CD4-positive, alpha-beta T cell (primary cell): ENCODE results near the gene C1R. TPM values are rescaled to one million over a fixed set of nuclear protein-coding genes. Genes with fewer than 3 reads are reported as not detected.
"Not testable (repeated sequence)": the region's sequence is repeated elsewhere in the genome, so short reads cannot be mapped to it uniquely, and the experiment has no call there.

Experiments
- ATAC-seq: fragments of 200-7000 bp; cut with Tn5 transposase; one replicate; pipeline ENCODE4 v1.10.0; 2022; ENCODE audit warnings: mild to moderate bottlenecking; ENCODE audit not compliant: poor library complexity
- CTCF ChIA-PET: fragments of 350-600 bp; sonication (Branson Sonifier 250); formaldehyde crosslinking; loops from one replicate; lab custom pipeline; 2021; ENCODE audit warnings: antibody characterized with exemption, inconsistent platforms; lab: Charles Lee
- POLR2A ChIA-PET: fragments of 350-600 bp; sonication (Branson Sonifier 250); formaldehyde crosslinking; loops from one replicate; lab custom pipeline; 2021; ENCODE audit warnings: antibody characterized with exemption, inconsistent platforms; lab: Charles Lee
- DNase-seq, 14 experiments: peaks; one replicate each; pipeline ENCODE4 v3.0.0-alpha.2; 2013 to 2020; ENCODE audit warnings: mixed read lengths in 2 of 14
- H3K27ac ChIP-seq, 2 donors: one replicate each; pipeline versions ENCODE4 v1.5.1 to v1.7.0; 2013; ENCODE audit warnings: low read length in 2 of 2, low read depth in 1 of 2, mild to moderate bottlenecking in 1 of 2
- H3K27me3 ChIP-seq, 2 experiments: 1 replicate in 1 of 2; 2 replicates in 1 of 2; pipeline versions ENCODE4 v1.6.1 to v1.7.0; 2013; ENCODE audit warnings: low read length in 2 of 2, control low read depth in 1 of 2, mild to moderate bottlenecking in 1 of 2, moderate library complexity in 1 of 2; ENCODE audit not compliant: insufficient read depth in 2 of 2, control insufficient read depth in 1 of 2
- H3K36me3 ChIP-seq: one replicate; pipeline ENCODE4 v1.6.1; 2013; ENCODE audit warnings: low read length, control low read depth; ENCODE audit not compliant: insufficient read depth
- H3K4me1 ChIP-seq: one replicate; pipeline ENCODE4 v1.6.1; 2013; ENCODE audit warnings: low read length, control low read depth; ENCODE audit not compliant: insufficient read depth
- H3K4me3 ChIP-seq: one replicate; pipeline ENCODE4 v1.5.1; 2013; ENCODE audit warnings: mild to moderate bottlenecking, low read length, moderate library complexity
- H3K9me3 ChIP-seq, 2 experiments: 1 replicate in 1 of 2; 2 replicates in 1 of 2; pipeline versions ENCODE4 v1.6.1 to v1.7.0; 2013; ENCODE audit warnings: low read length in 2 of 2, mild to moderate bottlenecking in 2 of 2, control low read depth in 1 of 2, moderate library complexity in 1 of 2; ENCODE audit not compliant: control insufficient read depth in 1 of 2, insufficient read depth in 1 of 2
- H3K27ac Mint-ChIP-seq: one replicate; pipeline ENCODE4 v1.8.0; 2020; ENCODE audit warnings: mixed read lengths
- H3K27me3 Mint-ChIP-seq: one replicate; pipeline ENCODE4 v1.8.0; 2021; ENCODE audit warnings: mixed read lengths
- H3K36me3 Mint-ChIP-seq: one replicate; pipeline ENCODE4 v1.8.0; 2021; ENCODE audit warnings: low read depth, mixed read lengths
- H3K4me1 Mint-ChIP-seq: one replicate; pipeline ENCODE4 v1.8.0; 2021; ENCODE audit warnings: low read depth, mixed read lengths
- H3K4me3 Mint-ChIP-seq: one replicate; pipeline ENCODE4 v1.8.0; 2020; ENCODE audit warnings: mild to moderate bottlenecking, mixed read lengths
- H3K9me3 Mint-ChIP-seq: one replicate; pipeline ENCODE4 v1.8.0; 2020; ENCODE audit warnings: mixed read lengths
- CTCF ChIP-seq: fragments of 200-600 bp; IDR thresholded peaks from one replicate; pipeline ENCODE4 v1.8.0; 2022; ENCODE audit warnings: antibody characterized with exemption, mild to moderate bottlenecking
- intact Hi-C, 2 experiments: fragments of 100-400 bp; cut with DNase I in 1 of 2; cut with micrococcal nuclease in 1 of 2; formaldehyde crosslinking; loops; one replicate each; pipeline versions ENCODE4 v1.15.1 to v1.9.0; 2023 to 2025; cut with DNase I, micrococcal nuclease
- total RNA-seq, 174 experiments: library from RNA in 2 of 174; stranded (reverse) in 2 of 174; gene quantifications; one replicate each; pipeline ENCODE4 v1.2.3 and lab custom pipeline; 2021 to 2026

C1R gene
- total RNA-seq, 2 experiments from 2014 or later: 3.1 to 4.0 TPM

- Histone ChIP-seq H3K4me3 (no peak overlapping the region), H3K4me1 (no peaks in the 10 kb centered on the region), H3K9me3 (no peaks in the 10 kb centered on the region), H3K36me3 (no peaks in the 10 kb centered on the region), H3K27ac (no peak overlapping the region), H3K27me3 (no peaks in the 10 kb centered on the region)
- intact Hi-C loops: loop anchor here in 1 of 2 experiments (5.0 kb wide), 1 partner anchor 43 kb away; no protein-coding TSS in a partner anchor
- Mint-ChIP-seq H3K4me1 (no peaks in the 10 kb centered on the region), H3K27ac (no peak overlapping the region), H3K9me3 (no peaks in the 10 kb centered on the region), H3K4me3 (no peak overlapping the region), H3K27me3 (no peaks in the 10 kb centered on the region), H3K36me3 (no peaks in the 10 kb centered on the region)
- CTCF ChIA-PET: no interaction called here
- POLR2A ChIA-PET: no interaction called here
- no peak for DNase-seq
- TF ChIP-seq CTCF: no peak
- no peak for ATAC-seq
Observed at GRCh38 chr12:7039403-7039802, 52.8 kb downstream of the C1R start.

DNA sequence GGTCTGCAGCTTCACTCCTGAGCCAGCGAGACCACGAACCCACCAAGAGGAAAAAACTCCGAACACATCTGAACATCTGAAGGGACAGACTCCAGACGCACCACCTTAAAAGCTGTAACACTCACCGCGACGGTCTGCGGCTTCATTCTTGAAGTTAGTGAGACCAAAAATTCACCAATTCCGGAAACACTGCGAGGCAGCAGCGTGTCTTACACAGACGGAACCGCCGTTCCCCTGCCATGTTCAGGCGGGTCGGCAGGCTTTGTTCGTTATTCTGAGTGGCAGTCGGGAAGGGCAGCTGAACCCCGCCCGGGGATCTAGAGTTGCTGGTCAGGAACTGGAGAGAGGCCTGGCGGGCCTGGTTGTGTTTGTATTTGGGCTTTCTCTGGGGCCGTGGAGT, 53.7 kb downstream of the C1R start:
- no peak overlapping the region for H3K27ac Mint-ChIP-seq
- DNase-seq: no peak
- CTCF ChIA-PET: no interaction called here
- H3K4me3 ChIP-seq: no peak overlapping the region
- no peaks in the 10 kb centered on the region for H3K27me3 Mint-ChIP-seq
- H3K4me1 ChIP-seq: no peaks in the 10 kb centered on the region
- POLR2A ChIA-PET: no interaction called here
- H3K36me3 ChIP-seq: no peaks in the 10 kb centered on the region
- no peak overlapping the region for H3K4me3 Mint-ChIP-seq
- TF ChIP-seq CTCF: no peak
- no peaks in the 10 kb centered on the region for H3K27me3 ChIP-seq
- H3K9me3 ChIP-seq: no peaks in the 10 kb centered on the region
- intact Hi-C loops: loop anchor here in 1 of 2 experiments (5.0 kb wide), 1 partner anchor 44 kb away; no protein-coding TSS in a partner anchor
- H3K4me1 Mint-ChIP-seq: no peaks in the 10 kb centered on the region
- no peak overlapping the region for H3K27ac ChIP-seq
- no peak for ATAC-seq
- no peaks in the 10 kb centered on the region for H3K36me3 Mint-ChIP-seq
- H3K9me3 Mint-ChIP-seq: no peaks in the 10 kb centered on the region

GRCh38 chr12:7037411-7037810, 54.8 kb downstream of the C1R start:
- H3K27ac ChIP-seq, ATAC-seq, POLR2A ChIA-PET, H3K36me3 ChIP-seq, H3K4me3 Mint-ChIP-seq, CTCF ChIA-PET, H3K4me1 ChIP-seq, H3K36me3 Mint-ChIP-seq, H3K4me1 Mint-ChIP-seq, DNase-seq, H3K27me3 ChIP-seq, H3K4me3 ChIP-seq, H3K27ac Mint-ChIP-seq, H3K27me3 Mint-ChIP-seq, H3K9me3 ChIP-seq, H3K9me3 Mint-ChIP-seq: not testable (repeated sequence)
- intact Hi-C loops: loop anchor here in 1 of 2 experiments (5.0 kb wide), 1 partner anchor 45 kb away; no protein-coding TSS in a partner anchor

GRCh38 chr12:7035463-7035862, 56.8 kb downstream of the C1R start:
- Mint-ChIP-seq H3K4me1 (no peaks in the 10 kb centered on the region), H3K4me3 (no peak overlapping the region), H3K9me3 (no peaks in the 10 kb centered on the region), H3K27ac (no peak overlapping the region), H3K36me3 (no peaks in the 10 kb centered on the region), H3K27me3 (no peaks in the 10 kb centered on the region)
- Histone ChIP-seq H3K4me3 (no peak overlapping the region), H3K27ac (no peak overlapping the region), H3K27me3 (no peaks in the 10 kb centered on the region), H3K4me1 (no peaks in the 10 kb centered on the region), H3K9me3 (no peaks in the 10 kb centered on the region), H3K36me3 (no peaks in the 10 kb centered on the region)
- ChIA-PET CTCF (interaction anchor here (0.7 kb wide), 1 partner anchor 29 kb away, joined by 3 read pairs; no protein-coding TSS in a partner anchor), POLR2A (no interaction called here)
- intact Hi-C loops: loop anchor here in 1 of 2 experiments (5.0 kb wide), 1 partner anchor 47 kb away; no protein-coding TSS in a partner anchor
- DNase-seq (no peak), ATAC-seq (no peak)
- no peak for TF ChIP-seq CTCF
